Measurements from ENCODE around the gene HBQ1.

DNA sequence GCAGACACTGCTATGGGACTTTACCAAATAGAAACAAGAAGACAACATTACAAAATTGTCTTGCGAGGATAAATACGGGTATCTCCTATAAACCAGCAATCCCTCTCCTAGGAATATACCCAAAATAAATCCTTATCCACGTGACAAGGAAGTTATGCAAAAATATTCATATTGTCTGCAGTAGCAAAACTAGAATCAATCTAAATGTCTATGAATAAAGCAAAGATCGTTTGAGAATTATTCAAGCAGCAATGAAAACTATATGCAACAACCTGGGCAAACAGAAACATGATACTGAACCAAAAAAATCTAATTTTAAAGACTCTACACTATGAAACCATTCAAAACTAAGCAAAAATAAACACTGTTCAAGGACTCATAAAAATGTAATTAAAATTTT, 39.8 kb downstream of the HBQ1 start:
- TF ChIP-seq, protein P1, sequence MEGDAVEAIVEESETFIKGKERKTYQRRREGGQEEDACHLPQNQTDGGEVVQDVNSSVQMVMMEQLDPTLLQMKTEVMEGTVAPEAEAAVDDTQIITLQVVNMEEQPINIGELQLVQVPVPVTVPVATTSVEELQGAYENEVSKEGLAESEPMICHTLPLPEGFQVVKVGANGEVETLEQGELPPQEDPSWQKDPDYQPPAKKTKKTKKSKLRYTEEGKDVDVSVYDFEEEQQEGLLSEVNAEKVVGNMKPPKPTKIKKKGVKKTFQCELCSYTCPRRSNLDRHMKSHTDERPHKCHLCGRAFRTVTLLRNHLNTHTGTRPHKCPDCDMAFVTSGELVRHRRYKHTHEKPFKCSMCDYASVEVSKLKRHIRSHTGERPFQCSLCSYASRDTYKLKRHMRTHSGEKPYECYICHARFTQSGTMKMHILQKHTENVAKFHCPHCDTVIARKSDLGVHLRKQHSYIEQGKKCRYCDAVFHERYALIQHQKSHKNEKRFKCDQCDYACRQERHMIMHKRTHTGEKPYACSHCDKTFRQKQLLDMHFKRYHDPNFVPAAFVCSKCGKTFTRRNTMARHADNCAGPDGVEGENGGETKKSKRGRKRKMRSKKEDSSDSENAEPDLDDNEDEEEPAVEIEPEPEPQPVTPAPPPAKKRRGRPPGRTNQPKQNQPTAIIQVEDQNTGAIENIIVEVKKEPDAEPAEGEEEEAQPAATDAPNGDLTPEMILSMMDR (IDR thresholded peaks at IDR 0.05): no peak
- no peak for TF ChIP-seq POLR2A (IDR thresholded peaks at IDR 0.05)
